GM23338 (cell line): ENCODE measurements around the gene GPR6. TPM values are rescaled to one million over a fixed set of nuclear protein-coding genes. Genes with fewer than 3 reads are reported as not detected.

Source experiments
- ATAC-seq: fragments of 200-7000 bp; cut with Tn5 transposase; 3 replicates; pipeline ENCODE4 v1.9.1; 2020
- DNase-seq: peaks from one replicate; pipeline ENCODE4 v3.0.0-alpha.2; 2015; ENCODE audit warnings: low spot score
- H2AFZ ChIP-seq: fragments of 200-600 bp; sonication (generic); 2 replicates; pipeline ENCODE4 v1.8.0; 2016; ENCODE audit warnings: antibody characterized with exemption, mild to moderate bottlenecking, moderate library complexity
- H3F3A ChIP-seq: fragments of 200-600 bp; sonication (generic); replicated peaks from 2 replicates; pipeline ENCODE4 v1.8.0; 2017; ENCODE audit warnings: antibody characterized with exemption, mixed run types, low read depth
- H3K27ac ChIP-seq: fragments of 200-600 bp; sonication (generic); 2 replicates; pipeline ENCODE4 v1.6.1; 2016; ENCODE audit warnings: low read depth
- H3K27me3 ChIP-seq: fragments of 200-600 bp; sonication (generic); 2 replicates; pipeline ENCODE4 v1.8.0; 2016; ENCODE audit warnings: mild to moderate bottlenecking, mixed run types, moderate library complexity; ENCODE audit not compliant: insufficient read depth
- H3K36me3 ChIP-seq: fragments of 200-600 bp; sonication (generic); 2 replicates; pipeline ENCODE4 v1.8.0; 2016; ENCODE audit warnings: mild to moderate bottlenecking; ENCODE audit not compliant: insufficient read depth
- H3K4me1 ChIP-seq: fragments of 200-600 bp; sonication (generic); 2 replicates; pipeline ENCODE4 v1.8.0; 2016; ENCODE audit warnings: mild to moderate bottlenecking, moderate library complexity; ENCODE audit not compliant: insufficient read depth
- H3K4me2 ChIP-seq: fragments of 200-600 bp; sonication (generic); 2 replicates; pipeline ENCODE4 v1.7.1; 2017; ENCODE audit warnings: mixed run types
- H3K4me3 ChIP-seq: fragments of 200-600 bp; sonication (generic); 2 replicates; pipeline ENCODE4 v1.6.1; 2016; ENCODE audit warnings: mixed run types
- H3K79me2 ChIP-seq: fragments of 200-600 bp; sonication (generic); replicated peaks from 2 replicates; pipeline ENCODE4 v1.8.0; 2017; ENCODE audit warnings: mild to moderate bottlenecking; ENCODE audit not compliant: insufficient read depth
- H3K9me2 ChIP-seq: fragments of 200-600 bp; sonication (generic); 2 replicates; pipeline ENCODE4 v1.8.0; 2017; ENCODE audit not compliant: insufficient read depth
- H4K20me1 ChIP-seq: fragments of 200-600 bp; sonication (generic); replicated peaks from 2 replicates; pipeline ENCODE4 v1.8.0; 2017; ENCODE audit warnings: mild to moderate bottlenecking; ENCODE audit not compliant: insufficient read depth
- H3K27ac Mint-ChIP-seq: 2 replicates; pipeline ENCODE4 v1.8.0; 2020; ENCODE audit warnings: inconsistent platforms, mild to moderate bottlenecking, moderate library complexity, mixed read lengths
- H3K27me3 Mint-ChIP-seq: 3 replicates; pipeline ENCODE4 v1.8.0; 2022; ENCODE audit warnings: low read depth, mild to moderate bottlenecking, moderate library complexity, mixed read lengths, inconsistent platforms; ENCODE audit not compliant: insufficient read depth, poor library complexity
- H3K36me3 Mint-ChIP-seq: 3 replicates; pipeline ENCODE4 v1.8.0; 2021; ENCODE audit warnings: low read depth, mild to moderate bottlenecking, inconsistent platforms, moderate library complexity, mixed read lengths
- H3K4me1 Mint-ChIP-seq: 3 replicates; pipeline ENCODE4 v1.8.0; 2020; ENCODE audit warnings: mild to moderate bottlenecking, inconsistent platforms, mixed read lengths
- H3K4me3 Mint-ChIP-seq: 3 replicates; pipeline ENCODE4 v1.8.0; 2021; ENCODE audit warnings: moderate library complexity, mild to moderate bottlenecking, inconsistent platforms, mixed read lengths
- H3K9me3 Mint-ChIP-seq: 3 replicates; pipeline ENCODE4 v1.8.0; 2020; ENCODE audit warnings: moderate library complexity, mild to moderate bottlenecking, inconsistent platforms, mixed read lengths
- CREB1 ChIP-seq: fragments of 250-450 bp; sonication (Bioruptor Pico); IDR thresholded peaks from 2 replicates; pipeline ENCODE4 v1.5.0; 2020; ENCODE audit warnings: low read depth, mild to moderate bottlenecking, moderate library complexity
- CTCF ChIP-seq, 2 experiments: fragments of 200-600 bp in 1 of 2; sonication (generic) in 1 of 2; conservative IDR thresholded peaks; 2 replicates each; pipeline versions ENCODE4 v1.5.1 to v1.6.1; 2016 to 2017; ENCODE audit warnings: antibody characterized with exemption in 2 of 2, low read depth in 2 of 2, mild to moderate bottlenecking in 2 of 2, moderate library complexity in 1 of 2
- ETS1 ChIP-seq: IDR thresholded peaks from 2 replicates; pipeline ENCODE4 v1.6.1; 2016; ENCODE audit warnings: antibody characterized with exemption
- EZH2 ChIP-seq: fragments of 200-600 bp; sonication (generic); IDR thresholded peaks from one replicate; pipeline ENCODE4 v1.8.0; 2017; ENCODE audit warnings: antibody characterized with exemption, mild to moderate bottlenecking, low read depth; ENCODE audit not compliant: unreplicated experiment
- EZH2phosphoT487 ChIP-seq: fragments of 200-600 bp; sonication (generic); IDR thresholded peaks from one replicate; pipeline ENCODE4 v1.8.1; 2018; ENCODE audit warnings: antibody characterized with exemption; ENCODE audit not compliant: unreplicated experiment
- JUNB ChIP-seq: IDR thresholded peaks from one replicate; pipeline ENCODE4 v1.6.1; 2016; ENCODE audit warnings: antibody characterized with exemption; ENCODE audit not compliant: unreplicated experiment
- NANOG ChIP-seq: IDR thresholded peaks from 2 replicates; pipeline ENCODE4 v1.6.1; 2016; ENCODE audit warnings: antibody characterized with exemption, borderline replicate concordance
- POLR2AphosphoS5 ChIP-seq: IDR thresholded peaks from 2 replicates; pipeline ENCODE4 v1.6.1; 2016; ENCODE audit warnings: antibody characterized with exemption, low read depth
- REST ChIP-seq: IDR thresholded peaks from one replicate; pipeline ENCODE4 v1.6.1; 2018; ENCODE audit warnings: antibody characterized with exemption; ENCODE audit not compliant: unreplicated experiment
- STAT1 ChIP-seq: IDR thresholded peaks from one replicate; pipeline ENCODE4 v1.6.1; 2016; ENCODE audit warnings: antibody characterized with exemption; ENCODE audit not compliant: unreplicated experiment
- ZNF114 ChIP-seq: fragments of 250-450 bp; sonication (Bioruptor Pico); IDR thresholded peaks from 2 replicates; pipeline ENCODE4 v1.5.0; 2020; ENCODE audit warnings: mild to moderate bottlenecking, moderate library complexity
- ZNF331 ChIP-seq: fragments of 250-450 bp; sonication (Bioruptor Pico); IDR thresholded peaks from 2 replicates; pipeline ENCODE4 v1.5.0; 2020; ENCODE audit warnings: low read depth, mild to moderate bottlenecking, moderate library complexity
- ZNF462 ChIP-seq: fragments of 250-450 bp; sonication (Bioruptor Pico); IDR thresholded peaks from 2 replicates; pipeline ENCODE4 v1.5.0; 2020; ENCODE audit warnings: mild to moderate bottlenecking, moderate library complexity
- polyA plus RNA-seq: library from polyadenylated mRNA; unstranded; fragments of >200 nt; fragmentation: Nextera tagmentation; extraction: Ambion mirVana; gene quantifications from 2 replicates; pipeline ENCODE4 v1.2.1, GENCODE V29; 2016
- total RNA-seq: library from RNA; depleted of rRNA; stranded (reverse); fragments of >200 nt; shearing (Covaris generic); gene quantifications from 2 replicates; pipeline ENCODE4 v1.2.3, GENCODE V29; 2014

Gene GPR6
- total and polyA plus RNA-seq, 2 experiments from 2014 or later = 0.49 TPM; not detected in 1

- H3K9me3 Mint-ChIP-seq = peaks cover 3% of the 10 kb centered on the region; the same call in 1 of the 3 replicates
- Histone ChIP-seq H3K4me2 (no peak overlapping the region), H3K27me3 (no peaks in the 10 kb centered on the region), H3K9me2 (peaks cover 13% of the 10 kb centered on the region), H3K79me2 (no peaks in the 10 kb centered on the region), H3K36me3 (no peaks in the 10 kb centered on the region), H3K4me3 (no peak overlapping the region), H3K27ac (no peak overlapping the region), H3K4me1 (no peaks in the 10 kb centered on the region), H2AFZ (no peak overlapping the region), H3F3A (no peaks in the 10 kb centered on the region), H4K20me1 (no peaks in the 10 kb centered on the region)
- ATAC-seq (no peak), DNase-seq (no peak)
- no peak overlapping the region for H3K27ac Mint-ChIP-seq
- H3K4me1 Mint-ChIP-seq = no peaks in the 10 kb centered on the region
- H3K36me3 Mint-ChIP-seq = no peaks in the 10 kb centered on the region
- peaks cover 1% of the 10 kb centered on the region for H3K27me3 Mint-ChIP-seq
- TF ChIP-seq EZH2 (no peak), REST (no peak), EZH2phosphoT487 (no peak), ETS1 (no peak), JUNB (no peak), NANOG (no peak), ZNF462 (CRISPR knock-in tag) (no peak), CREB1 (CRISPR knock-in tag) (no peak), POLR2AphosphoS5 (no peak), STAT1 (no peak), CTCF (conservative IDR thresholded peaks at IDR 0.05; ENCODE audit: low read depth in 2 of 2) (no peak), ZNF331 (CRISPR knock-in tag) (no peak), ZNF114 (CRISPR knock-in tag) (no peak)
- no peak overlapping the region for H3K4me3 Mint-ChIP-seq
Measured at GRCh38 chr6:110002676-110003075, 24.6 kb downstream of the GPR6 start.
